ENCODE results near the gene NUBP2.

Gene NUBP2

GRCh38 chr16:1779741-1780676 lies 2.8 kb upstream of the NUBP2 start:
- Histone ChIP-seq H2AFZ (ENCODE audit: low read length) (no peak overlapping the region), H3K9ac (ENCODE audit: low read depth, low read length, poor library complexity, severe bottlenecking) (no peak overlapping the region), H4K20me1 (ENCODE audit: insufficient read depth, low read length, poor library complexity, severe bottlenecking) (peaks cover 4% of the 10 kb centered on the region), H3K9me2 (replicated peaks; ENCODE audit: low read depth, low read length) (no peaks in the 10 kb centered on the region), H3K27me3 (ENCODE audit: insufficient read depth, low read length, poor library complexity, severe bottlenecking) (no peaks in the 10 kb centered on the region), H3K9me3 (ENCODE audit: insufficient read depth, low read depth, low read length) (no peaks in the 10 kb centered on the region), H3F3A (ENCODE audit: low read depth) (no peaks in the 10 kb centered on the region), H3K4me3 (ENCODE audit: low read length, poor library complexity, severe bottlenecking) (no peak overlapping the region), H3K4me1 (ENCODE audit: insufficient read depth, low read length, poor library complexity, severe bottlenecking) (no peaks in the 10 kb centered on the region), H3K4me2 (ENCODE audit: low read depth, low read length, poor library complexity, severe bottlenecking) (no peak overlapping the region), H3K79me2 (ENCODE audit: insufficient read depth, low read length) (peaks cover 42% of the 10 kb centered on the region), H3K36me3 (ENCODE audit: insufficient read depth, low read length) (no peaks in the 10 kb centered on the region)
- no peak for TF ChIP-seq CTCF (conservative IDR thresholded peaks at IDR 0.05; ENCODE audit: low read length)
- TF ChIP-seq EZH2phosphoT487 (IDR thresholded peaks at IDR 0.05; ENCODE audit: borderline replicate concordance) = no peak

GRCh38 chr16:1780677-1781072 lies 2.1 kb upstream of the NUBP2 start:
- no peaks in the 10 kb centered on the region for H3K9me2 ChIP-seq (replicated peaks; ENCODE audit: low read depth, low read length)
- peaks cover 4% of the 10 kb centered on the region for H4K20me1 ChIP-seq (ENCODE audit: insufficient read depth, low read length, poor library complexity, severe bottlenecking)
- no peaks in the 10 kb centered on the region for H3K4me1 ChIP-seq (ENCODE audit: insufficient read depth, low read length, poor library complexity, severe bottlenecking)
- peak overlapping the region; percentile 75 for H3K4me2 ChIP-seq (ENCODE audit: low read depth, low read length, poor library complexity, severe bottlenecking)
- no peaks in the 10 kb centered on the region for H3F3A ChIP-seq (ENCODE audit: low read depth)
- no peak overlapping the region for H2AFZ ChIP-seq (ENCODE audit: low read length)
- TF ChIP-seq EZH2phosphoT487 (IDR thresholded peaks at IDR 0.05; ENCODE audit: borderline replicate concordance) (no peak), CTCF (conservative IDR thresholded peaks at IDR 0.05; ENCODE audit: low read length) (no peak)
- H3K9me3 ChIP-seq (ENCODE audit: insufficient read depth, low read depth, low read length) = no peaks in the 10 kb centered on the region
- H3K27me3 ChIP-seq (ENCODE audit: insufficient read depth, low read length, poor library complexity, severe bottlenecking) = no peaks in the 10 kb centered on the region
- no peak overlapping the region for H3K9ac ChIP-seq (ENCODE audit: low read depth, low read length, poor library complexity, severe bottlenecking)
- no peaks in the 10 kb centered on the region for H3K36me3 ChIP-seq (ENCODE audit: insufficient read depth, low read length)
- H3K79me2 ChIP-seq (ENCODE audit: insufficient read depth, low read length) = peaks cover 48% of the 10 kb centered on the region
- H3K4me3 ChIP-seq (ENCODE audit: low read length, poor library complexity, severe bottlenecking) = peak overlapping the region; percentile 93

- Histone ChIP-seq H3K36me3 (ENCODE audit: insufficient read depth, low read length) (no peaks in the 10 kb centered on the region), H3K4me2 (ENCODE audit: low read depth, low read length, poor library complexity, severe bottlenecking) (peak overlapping the region; percentile 75), H3F3A (ENCODE audit: low read depth) (no peaks in the 10 kb centered on the region), H3K4me1 (ENCODE audit: insufficient read depth, low read length, poor library complexity, severe bottlenecking) (no peaks in the 10 kb centered on the region), H3K4me3 (ENCODE audit: low read length, poor library complexity, severe bottlenecking) (peak overlapping the region; percentile 93), H3K9me3 (ENCODE audit: insufficient read depth, low read depth, low read length) (no peaks in the 10 kb centered on the region), H4K20me1 (ENCODE audit: insufficient read depth, low read length, poor library complexity, severe bottlenecking) (peaks cover 4% of the 10 kb centered on the region), H3K79me2 (ENCODE audit: insufficient read depth, low read length) (peaks cover 54% of the 10 kb centered on the region), H2AFZ (ENCODE audit: low read length) (no peak overlapping the region), H3K9me2 (replicated peaks; ENCODE audit: low read depth, low read length) (no peaks in the 10 kb centered on the region), H3K27me3 (ENCODE audit: insufficient read depth, low read length, poor library complexity, severe bottlenecking) (no peaks in the 10 kb centered on the region), H3K9ac (ENCODE audit: low read depth, low read length, poor library complexity, severe bottlenecking) (peak overlapping the region; percentile 64)
- TF ChIP-seq CTCF (conservative IDR thresholded peaks at IDR 0.05; ENCODE audit: low read length) = no peak
- TF ChIP-seq EZH2phosphoT487 (IDR thresholded peaks at IDR 0.05; ENCODE audit: borderline replicate concordance) = no peak
Observed at GRCh38 chr16:1781254-1781653, 1.5 kb upstream of the NUBP2 start.
